ENCODE data around the gene TBX5.

The TBX5 gene

DNA sequence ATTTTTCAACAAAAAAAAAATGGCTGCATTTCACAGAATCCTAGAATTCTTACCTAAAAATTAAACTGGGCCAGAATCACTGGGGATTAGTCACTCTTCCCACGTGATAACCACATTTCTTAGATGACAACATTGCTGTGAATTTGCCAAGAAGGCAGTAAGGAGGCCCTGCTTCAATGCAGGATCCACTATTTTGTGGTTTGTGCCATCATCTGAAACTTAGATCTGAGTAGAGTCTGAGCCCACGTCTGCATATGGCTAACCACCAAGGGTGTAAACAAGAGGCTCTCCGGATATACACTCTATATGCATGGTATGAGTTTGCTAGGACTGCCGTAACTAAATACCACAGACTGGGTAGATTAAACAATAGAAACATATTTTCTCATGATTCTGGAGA lies 24.4 kb upstream of the TBX5 start:
- no peak for DNase-seq

GRCh38 chr12:114425031-114425626 lies 19.2 kb upstream of the TBX5 start:
- no peak for DNase-seq

GRCh38 chr12:114420944-114421335 lies 15.0 kb upstream of the TBX5 start:
- DNase-seq = no peak

DNA sequence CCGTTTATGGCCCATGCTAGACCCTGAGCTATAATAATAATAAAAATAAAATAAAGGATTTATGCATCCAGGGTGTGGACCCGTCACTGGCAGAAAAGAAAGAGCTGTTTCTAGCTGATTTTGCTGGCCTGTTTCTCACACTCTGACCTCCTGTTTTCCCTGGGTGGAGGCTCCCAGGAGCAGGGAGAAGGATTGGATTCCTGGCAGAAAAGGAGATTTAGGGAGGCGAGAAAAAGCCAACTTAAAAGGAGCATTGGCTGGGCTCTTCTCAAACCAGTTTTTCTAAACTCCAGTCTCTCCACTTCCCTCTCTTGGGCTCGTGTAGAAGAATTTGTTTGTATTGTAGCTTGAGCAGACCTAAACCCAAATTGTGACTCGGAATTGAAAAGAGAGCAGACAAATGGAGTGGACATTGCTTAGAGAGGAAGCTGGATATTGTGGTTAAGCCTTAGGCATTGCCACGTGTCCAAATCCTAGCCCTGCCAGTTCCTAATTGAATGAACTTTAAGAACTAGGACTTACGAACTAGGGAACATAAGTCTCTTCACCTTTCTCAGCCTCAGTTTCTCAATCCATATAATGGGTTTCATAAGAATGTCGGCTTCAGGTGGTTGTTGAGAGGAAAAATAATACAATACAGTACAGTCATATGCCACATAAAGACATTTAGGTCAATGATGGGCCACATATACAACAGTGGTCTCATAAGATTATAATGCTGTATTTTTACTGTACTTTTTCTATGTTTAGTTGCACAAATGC lies 14.4 kb upstream of the TBX5 start:
- no peak for DNase-seq

DNA sequence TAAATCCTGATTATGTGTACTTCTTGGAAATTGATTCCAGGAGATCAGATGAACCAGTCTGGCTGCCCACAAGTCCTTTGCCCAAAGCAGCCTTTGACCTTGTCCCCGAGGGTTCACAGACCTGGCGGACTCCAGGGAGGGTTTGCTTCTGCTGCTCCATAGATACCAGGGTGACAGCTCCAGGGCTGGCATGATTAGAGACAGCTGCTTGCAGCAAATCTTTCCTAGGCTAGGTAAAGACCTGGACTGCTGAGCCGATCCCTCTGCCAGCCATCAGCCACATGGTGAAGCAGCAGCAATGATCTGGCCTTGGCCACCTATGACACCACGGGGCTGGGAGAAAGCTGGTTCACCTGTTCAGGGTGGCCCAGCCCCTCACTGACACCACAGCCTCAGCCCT lies 10.1 kb upstream of the TBX5 start:
- no peak for DNase-seq

DNA sequence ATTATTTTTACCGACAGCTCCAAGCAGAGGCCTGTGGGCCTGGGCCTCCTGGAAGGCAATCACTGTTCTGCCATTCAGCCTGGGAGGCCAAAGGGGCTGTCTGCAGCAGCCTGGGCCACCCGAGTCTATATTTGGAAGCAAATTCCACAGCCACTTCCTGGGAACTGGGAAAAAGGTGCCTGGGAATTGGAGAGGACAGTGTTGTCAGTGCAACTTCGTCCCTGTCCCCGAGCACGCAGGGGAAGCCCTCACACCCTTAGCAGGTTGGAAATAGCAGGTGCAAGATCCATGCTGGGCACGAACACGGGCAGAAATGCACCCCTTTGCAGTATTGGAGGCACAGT lies 9.6 kb upstream of the TBX5 start:
- no peak for DNase-seq

GRCh38 chr12:114414866-114415524 lies 9.1 kb upstream of the TBX5 start:
- no peak for DNase-seq

DNA sequence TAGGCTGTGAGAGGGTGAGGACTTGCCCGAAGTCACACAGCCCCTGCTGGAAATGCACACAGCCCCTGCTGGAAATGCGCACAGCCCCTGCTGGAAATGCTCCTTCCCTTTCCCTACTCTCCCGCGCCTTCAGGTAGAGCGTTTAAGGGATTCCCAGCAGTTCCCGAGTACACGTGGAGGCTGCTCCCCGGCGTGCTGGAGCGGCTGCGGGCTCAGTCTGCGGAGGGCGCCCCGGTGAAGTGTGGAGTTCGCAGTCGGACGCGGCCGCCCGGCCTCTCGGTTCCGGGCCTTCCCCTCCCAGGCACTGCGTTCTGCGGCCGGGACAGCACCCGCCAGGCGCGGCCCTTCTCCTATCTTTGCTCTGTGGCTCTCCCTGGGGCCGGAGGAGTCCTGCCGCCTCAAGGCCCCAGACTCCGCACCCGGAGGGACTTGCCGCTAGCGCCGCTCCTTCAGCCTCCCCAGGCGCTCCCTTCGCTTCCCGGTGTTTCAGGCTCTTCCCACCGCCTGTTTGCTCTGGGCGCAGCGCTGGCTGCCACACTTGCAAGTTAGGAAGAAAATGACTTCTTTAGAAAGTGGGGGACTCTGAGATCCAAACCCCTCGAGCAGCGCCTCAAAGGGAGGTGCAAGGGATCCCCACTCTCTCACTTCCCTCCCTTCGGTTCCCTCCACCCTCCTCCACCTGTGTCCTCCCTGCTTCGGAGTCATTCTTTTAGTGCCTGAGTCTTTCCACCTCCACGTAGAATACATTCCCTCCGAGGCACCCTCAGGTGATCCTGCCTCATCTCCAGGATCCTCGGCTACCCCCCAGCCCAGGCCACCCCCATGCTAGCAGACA lies 8.3 kb upstream of the TBX5 start:
- DNase-seq = no peak

DNA sequence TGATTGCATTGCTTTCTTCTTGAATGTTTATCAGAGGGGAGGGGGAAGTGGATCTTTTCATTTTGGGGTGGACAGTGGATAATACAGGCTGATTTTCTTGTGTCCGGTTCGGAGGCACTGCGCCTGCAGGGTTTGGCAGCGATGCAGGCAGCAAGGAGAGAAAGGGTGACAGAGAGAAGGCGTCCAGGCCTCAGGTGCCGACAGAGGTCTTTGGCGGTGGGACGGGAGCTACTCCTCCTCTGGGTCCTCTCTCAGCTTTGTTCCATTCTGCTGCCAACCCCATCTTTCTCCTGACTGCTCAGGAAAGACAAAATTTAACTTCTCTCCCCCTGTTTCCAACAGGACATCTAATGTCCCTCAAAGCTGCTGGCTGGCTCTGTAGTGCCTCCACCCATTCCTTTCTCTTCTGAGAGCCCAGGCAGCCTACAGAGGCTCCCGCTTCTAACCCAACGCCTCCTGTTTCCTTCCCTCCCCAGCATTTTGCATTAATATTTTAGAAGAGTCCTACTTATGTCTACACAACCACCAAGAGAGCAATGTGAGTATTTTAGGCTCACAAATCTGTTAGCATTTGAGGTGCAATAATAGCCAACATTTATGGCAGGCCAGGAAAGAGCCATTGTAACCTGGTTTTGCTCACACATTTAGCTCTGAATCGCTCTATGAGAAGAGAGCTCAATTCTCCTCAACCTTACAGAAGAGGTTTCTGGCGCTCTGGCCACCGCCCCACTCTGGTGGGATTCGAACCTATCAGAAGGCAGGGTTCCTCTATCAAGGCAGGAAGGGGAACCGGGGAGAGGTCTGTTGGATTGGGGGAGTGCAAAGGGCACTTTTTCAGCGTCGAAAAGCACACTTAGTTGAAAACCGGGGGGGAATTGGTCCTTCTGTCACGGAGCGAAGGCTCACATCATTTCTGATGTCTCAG lies 7.1 kb upstream of the TBX5 start:
- no peak for DNase-seq

DNA sequence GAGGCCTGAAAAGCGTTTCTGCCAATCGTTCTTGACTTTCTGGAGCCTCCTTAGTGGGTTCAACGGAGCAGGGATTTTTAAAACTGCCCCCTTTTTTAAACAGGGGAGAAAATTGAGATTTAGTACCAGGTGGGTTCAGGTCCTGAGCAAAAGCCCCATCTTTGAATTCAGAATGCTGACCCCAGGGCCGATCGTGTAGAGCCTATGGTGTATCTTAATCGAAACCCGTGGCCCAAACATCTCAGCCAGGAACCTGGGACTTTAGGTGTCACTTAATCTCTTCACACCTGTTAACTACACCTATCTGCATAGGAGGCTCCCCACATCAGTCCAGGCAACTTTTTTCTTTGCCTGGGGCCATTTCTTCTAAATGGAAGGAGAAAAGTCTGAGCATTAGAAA lies 6.4 kb upstream of the TBX5 start:
- no peak for DNase-seq

DNA sequence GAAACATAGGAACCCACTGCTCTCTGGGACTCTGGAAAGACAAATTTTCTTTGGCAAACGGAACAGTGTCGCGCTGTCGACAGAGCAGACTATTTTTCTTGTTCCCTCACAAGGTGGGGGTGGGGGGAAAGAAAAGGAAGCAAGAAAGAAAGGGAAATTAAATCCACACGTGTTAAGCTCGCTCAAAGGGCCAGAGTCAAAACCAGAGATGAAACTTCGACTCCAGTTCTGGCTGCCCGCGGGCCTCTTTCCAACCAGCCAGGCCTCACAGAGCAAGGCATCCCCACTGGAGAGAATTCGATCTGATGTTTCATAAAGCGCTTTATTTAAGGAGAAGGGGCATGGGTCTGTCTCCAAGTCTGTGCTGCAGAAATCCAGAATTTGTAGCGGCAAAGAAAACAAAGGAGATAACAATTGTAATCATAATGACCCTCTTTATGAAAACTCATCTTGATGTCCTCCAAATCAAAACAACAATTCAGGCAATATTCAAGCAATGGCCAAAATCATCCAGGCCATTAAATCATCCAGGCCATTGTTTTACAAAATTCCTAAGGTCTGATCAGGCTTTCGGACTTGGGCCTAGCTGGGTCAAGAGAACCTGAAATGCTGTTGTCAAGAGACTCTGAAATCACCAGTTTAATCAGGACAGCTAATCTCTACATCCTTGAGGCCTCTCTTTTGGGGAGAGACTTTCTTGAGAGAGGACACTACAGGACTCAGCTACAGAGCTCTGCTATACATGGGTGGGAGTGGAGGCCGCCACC lies 5.3 kb upstream of the TBX5 start:
- no peak for DNase-seq

DNA sequence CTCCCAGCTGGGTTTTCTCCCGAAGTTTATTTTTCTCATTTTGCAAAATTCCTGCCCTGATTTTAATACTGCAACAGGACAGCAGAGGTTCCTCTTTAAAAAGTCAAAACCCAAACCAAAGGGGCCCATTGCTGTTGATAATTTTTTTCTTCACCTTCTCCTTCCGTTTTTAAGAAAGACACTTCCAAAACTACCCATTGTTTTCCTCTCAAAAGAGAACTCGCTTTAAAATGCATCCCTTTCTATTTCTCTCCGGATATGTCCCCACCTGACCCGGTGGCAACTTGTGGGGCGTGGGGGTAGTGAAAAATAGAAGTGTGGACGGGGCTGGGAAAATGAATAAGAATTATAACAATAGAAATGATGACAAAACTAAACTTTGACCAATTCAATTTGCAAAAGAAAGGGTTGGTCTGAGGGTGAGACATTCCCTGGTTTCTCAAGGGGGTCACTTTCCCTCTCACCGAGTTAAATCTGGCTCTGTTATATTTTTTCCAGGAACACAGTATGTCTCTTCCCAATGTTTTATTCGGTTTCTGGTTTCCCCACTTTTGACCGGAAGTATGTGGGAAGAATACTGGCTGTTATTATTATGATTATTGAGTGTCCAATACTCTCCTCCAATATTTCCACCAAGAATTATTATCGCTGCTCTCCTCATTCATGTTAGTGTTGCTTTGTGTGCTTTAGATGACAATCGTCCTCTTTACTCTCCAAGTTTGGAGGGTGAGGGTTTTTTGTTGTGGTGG lies 4.1 kb upstream of the TBX5 start:
- no peak for DNase-seq

GRCh38 chr12:114408886-114409851 lies 3.2 kb upstream of the TBX5 start:
- DNase-seq = no peak

DNA sequence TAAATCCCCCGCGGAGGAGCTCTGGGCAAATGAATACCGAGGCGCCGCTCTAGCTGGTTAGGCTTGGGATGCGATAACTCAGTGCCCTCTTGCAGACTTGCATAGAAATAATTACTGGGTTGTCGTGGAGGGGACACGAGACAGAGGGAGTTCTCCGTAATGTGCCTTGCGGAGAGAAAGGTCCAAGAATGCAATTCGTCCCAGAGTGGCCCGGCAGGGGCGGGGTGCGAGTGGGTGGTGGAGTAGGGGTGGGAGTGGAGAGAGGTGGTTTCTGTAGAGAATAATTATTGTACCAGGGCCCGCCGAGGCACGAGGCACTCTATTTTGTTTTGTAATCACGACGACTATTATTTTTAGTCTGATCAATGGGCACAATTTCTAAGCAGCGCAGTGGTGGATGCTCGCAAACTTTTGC lies 2.5 kb upstream of the TBX5 start:
- no peak for DNase-seq

GRCh38 chr12:114407842-114408411 lies 2.0 kb upstream of the TBX5 start:
- no peak for DNase-seq

- no peak for DNase-seq
These were observed 1.3 kb upstream of the TBX5 start for GRCh38 chr12:114406984-114407841.

DNA sequence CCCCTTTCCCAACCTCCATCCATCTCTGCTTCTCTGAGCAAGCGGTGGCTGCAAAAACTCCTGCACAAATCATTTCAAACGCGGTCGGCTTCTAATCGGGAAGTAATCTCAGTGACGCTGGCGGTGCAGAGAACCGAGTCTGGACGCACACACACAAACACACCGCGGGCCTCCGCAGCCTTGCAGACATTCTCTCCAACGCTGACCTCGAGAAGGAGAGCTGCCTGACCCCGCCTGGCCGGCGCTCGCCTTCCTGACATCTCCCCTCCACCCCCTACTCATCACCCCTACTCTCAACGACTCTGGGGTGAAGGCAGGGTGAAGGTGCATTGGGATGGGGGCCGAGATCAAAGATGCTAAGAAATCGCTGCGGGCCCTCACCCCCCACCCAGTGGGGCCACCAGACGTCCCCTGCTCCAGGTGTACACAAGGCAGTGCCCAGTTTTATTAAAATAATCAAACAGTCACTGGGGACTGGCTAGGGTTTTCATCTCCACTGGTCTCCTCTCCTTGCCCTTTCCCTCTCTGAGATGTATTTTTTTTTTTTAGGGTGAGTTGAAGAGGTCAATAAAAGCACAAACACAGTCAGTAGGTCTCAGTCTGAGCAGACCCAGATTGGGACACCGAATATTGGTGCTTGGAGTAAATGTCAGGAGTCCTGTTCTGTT lies 506 bp upstream of the TBX5 start:
- no peak for DNase-seq

All from femur (tissue), 1 donor.